Hematopoietic multipotent progenitor cell treated with erythropoietin and hydrocortisone succinate and interleukin-3 and kit ligand, for 8 days (in vitro differentiated cells): ENCODE results near the gene FAM83G.

Experiments used
- DNase-seq: peaks from one replicate; pipeline ENCODE4 v3.0.0-alpha.2; 2015

Gene FAM83G

DNA sequence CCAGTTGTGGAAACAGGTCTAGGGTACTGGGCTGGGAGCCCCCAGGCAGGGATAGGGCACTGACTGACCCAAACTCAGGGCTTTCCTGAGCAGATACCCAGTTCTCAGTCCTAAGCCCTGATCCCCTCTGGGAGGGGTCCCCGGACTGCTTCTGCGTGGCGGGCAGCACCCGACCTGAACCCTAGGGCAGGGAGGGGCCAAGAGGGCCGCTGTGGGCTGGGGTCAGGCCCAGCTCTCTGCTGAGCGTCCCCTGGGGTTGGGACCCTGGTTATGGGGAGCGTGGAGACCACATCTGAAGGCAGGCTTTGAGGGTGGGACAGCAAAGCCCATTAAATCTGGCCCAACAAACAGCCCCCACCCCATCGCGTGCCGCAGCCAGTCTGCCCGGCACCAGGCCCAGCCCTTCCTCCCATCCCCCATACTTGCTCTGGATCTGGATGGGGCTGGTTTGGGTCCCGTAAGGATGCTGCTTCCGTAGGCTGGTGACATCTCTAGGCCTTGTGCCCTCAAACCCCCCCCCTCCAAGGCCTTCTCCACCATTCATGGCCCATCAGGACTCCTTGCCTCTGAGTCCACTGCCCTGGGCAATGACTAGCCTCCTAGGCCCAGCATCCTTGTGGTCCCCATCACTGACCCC lies 691 bp upstream of the FAM83G start:
- no peak for DNase-seq

GRCh38 chr17:19003543-19004420 lies 782 bp downstream of the FAM83G start:
- no peak for DNase-seq

DNA sequence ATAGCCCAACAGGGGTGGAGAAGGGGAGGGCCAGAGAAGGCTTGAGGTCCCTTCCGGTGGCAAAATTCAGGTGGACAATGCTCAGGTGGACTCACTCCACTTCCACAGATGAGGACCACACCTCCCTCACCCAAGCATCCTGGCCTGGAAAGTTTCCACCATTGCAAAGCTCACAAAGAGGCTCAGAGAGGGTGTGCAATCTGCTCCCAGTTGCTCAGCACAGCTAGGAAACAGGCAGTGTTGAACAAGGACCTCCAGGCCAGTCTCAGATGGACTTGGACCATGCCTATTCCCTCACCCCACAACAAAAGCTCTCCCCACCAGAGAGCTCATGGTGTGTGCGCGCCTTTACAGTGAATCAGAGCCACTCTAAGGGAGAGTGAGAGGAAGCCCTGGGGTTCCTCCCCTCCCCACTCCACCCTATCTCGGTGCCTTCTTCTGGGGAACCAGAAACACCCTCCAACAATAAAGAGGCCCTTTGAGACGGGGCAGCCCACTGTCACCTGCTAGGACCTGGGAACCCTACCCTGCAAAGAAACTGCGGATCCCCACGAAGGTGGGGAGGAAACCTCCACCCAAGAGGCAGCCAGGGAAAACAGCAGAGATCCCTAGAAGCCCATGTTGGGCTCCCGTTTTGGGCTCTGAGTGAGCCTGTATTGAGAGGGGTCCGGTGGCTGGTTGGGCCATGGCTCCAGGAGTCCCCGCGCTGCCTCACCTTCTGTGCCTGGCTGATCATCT lies 1.6 kb downstream of the FAM83G start:
- DNase-seq, result no peak

- no peak for DNase-seq
Measured at GRCh38 chr17:19001907-19002590, 2.5 kb downstream of the FAM83G start.

GRCh38 chr17:19000531-19001325 lies 3.8 kb downstream of the FAM83G start:
- DNase-seq, result no peak

GRCh38 chr17:18999911-19000310 lies 4.7 kb downstream of the FAM83G start:
- DNase-seq, result no peak

DNA sequence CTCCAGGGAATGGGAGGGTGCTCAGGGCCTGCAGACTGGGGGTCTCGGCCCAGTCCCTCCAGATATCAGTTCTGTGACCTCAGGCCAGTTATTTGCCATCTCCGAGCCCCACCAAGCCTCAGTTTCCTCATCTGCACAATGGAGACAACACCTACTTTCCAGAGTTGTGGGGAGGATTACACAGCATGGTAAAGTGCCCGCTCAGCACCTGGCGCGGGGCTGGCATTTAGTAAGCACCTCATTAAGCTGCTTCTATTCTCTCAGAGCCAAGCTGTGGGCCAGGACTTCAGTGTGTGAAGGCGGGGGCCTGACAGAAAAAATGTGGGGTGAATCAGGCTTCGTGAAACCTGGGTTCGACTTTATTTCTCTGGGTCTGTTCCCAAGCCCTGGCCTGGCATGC lies 5.2 kb downstream of the FAM83G start:
- no peak for DNase-seq

GRCh38 chr17:18997650-18998196 lies 6.8 kb downstream of the FAM83G start:
- DNase-seq, result peak; percentile 49

GRCh38 chr17:18996458-18996857 lies 8.1 kb downstream of the FAM83G start:
- DNase-seq, result no peak

GRCh38 chr17:18995220-18995619 lies 9.3 kb downstream of the FAM83G start:
- no peak for DNase-seq

DNA sequence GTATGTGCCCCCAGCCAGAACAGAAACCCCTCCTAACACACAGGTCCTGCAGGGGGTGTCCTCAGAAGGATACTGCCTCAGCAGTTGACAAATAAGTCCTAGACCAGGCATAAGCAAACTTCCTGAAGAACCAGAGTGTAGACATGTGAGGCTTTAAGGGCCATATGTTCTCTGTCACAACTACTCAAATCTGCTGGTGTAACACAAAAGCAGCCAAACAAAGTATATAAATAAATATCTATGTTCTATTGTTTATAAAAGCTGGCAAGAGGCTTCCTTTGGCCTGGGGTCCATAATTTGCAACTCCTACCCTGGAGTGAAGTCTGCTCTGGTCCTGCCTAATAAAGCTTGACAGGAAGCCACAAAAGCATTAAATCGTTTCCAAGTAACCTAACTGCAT lies 9.9 kb downstream of the FAM83G start:
- no peak for DNase-seq

DNA sequence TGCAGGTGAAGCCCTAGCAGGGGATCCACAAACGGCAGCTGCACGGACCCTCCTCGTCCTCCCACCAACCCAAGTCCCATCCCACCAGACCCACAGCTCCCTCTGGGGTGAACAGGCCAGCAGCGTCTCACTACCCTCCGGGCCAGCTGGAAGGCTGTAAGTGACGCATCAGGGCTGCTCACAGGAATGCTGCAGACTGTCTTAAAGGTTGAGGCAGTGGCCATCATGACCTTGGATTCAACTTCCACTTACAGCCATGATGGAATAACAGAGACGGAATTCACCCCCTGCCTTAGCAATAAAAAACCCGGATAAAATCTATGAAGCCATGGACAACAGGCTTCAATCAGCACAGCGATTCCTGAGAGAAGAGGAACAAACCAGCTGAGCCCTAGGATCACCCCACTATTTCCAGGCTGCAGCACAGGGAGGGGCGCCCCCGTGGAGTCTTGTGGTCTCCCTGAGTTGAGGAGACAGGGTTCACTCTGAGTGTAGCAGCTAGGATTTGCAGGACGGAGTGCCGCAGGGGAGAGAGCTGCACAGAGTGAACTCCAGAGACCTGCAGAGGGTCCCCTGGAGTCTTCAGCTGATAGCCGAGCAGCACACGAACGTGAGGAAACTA lies 10.5 kb downstream of the FAM83G start:
- DNase-seq, result no peak

GRCh38 chr17:18992454-18993130 lies 12.0 kb downstream of the FAM83G start:
- no peak for DNase-seq

DNA sequence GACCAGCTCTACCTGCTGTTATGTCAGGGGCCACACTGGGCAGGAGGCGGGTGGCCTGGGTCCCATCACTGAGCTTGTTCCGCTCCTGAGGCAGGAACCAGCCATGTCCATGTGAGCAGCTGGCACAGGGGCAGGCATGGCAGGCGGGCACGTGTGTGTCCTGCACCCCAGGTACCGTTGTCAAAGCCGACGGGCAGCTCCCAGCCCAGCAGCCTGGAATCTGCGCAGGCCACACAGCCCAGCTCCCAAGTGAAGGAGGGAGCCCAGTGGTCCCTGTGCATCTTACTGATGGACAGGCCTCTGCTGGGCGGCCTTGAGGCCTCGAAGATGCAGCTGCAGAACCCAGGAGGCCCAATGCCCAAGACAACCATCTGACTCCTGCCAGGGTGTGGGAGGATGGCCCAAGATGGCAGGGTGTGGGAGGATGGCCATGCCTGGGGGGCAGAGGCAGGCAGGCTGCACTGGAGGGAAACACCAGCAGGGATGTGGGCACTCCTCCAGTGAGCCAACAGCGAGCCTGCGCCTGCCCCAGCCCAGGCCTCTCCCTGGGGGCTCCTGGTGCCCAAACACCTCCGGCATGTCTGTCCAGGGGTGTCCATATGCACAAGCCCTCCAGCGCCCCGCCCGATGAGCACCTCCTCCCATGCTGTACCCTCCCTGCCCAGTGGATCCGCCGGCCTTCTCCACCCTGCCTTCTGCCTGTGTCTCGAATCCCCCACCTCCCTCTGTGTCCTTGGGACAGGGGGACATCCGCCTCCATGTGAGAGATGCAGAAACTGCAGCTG lies 12.8 kb downstream of the FAM83G start:
- DNase-seq, result no peak

GRCh38 chr17:18990331-18990730 lies 14.2 kb downstream of the FAM83G start:
- no peak for DNase-seq

- no peak for DNase-seq
Measured at GRCh38 chr17:18988546-18989173, 15.9 kb downstream of the FAM83G start.

DNA sequence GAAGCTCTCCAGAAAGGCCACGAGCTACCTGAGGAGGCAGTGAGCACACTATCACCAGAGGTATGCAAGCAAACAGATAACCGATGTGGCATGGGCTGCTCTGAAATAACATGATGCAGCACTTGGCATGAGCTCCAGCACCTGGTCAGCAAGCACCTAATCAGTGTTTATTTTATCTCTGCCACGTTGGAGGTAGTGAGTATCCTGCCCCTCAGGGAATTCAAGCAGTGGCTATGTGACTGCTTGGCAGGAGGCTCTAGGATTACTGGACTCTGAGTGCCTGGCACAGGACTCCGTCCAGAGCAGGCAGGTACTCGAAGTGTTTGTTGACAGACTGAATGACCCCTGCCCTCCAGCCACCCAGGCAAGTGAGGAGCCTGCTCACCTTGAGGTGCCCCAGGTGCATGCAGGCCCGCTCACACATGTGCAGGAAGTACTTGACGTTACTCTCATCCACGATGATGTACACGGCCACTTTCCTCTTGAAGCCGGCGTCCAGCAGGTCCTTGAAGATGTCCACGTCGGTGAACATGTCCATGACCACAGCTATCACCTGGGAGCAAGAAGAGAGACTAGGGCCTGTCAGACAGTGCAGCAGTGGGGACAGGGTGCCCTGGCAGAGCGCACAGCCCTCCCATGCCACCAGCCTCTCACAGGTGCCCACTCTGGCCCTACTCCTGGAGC lies 16.6 kb downstream of the FAM83G start:
- DNase-seq, result no peak

GRCh38 chr17:18987230-18987610 lies 17.3 kb downstream of the FAM83G start:
- DNase-seq, result no peak
